Activated T-cell treated with anti-CD3 and anti-CD28 coated beads, Interleukin-2, amount 50 U/mL, for 24 hours (primary cell): ENCODE results near the gene PTX3.

Experiments
- DNase-seq: peaks from one replicate; pipeline ENCODE4 v3.0.0-alpha.2; 2020
- H3K27ac Mint-ChIP-seq: 2 replicates; pipeline ENCODE4 v1.8.0; 2020; ENCODE audit warnings: mild to moderate bottlenecking, mixed read lengths
- H3K27me3 Mint-ChIP-seq: 2 replicates; pipeline ENCODE4 v1.8.0; 2020; ENCODE audit warnings: mixed read lengths
- H3K36me3 Mint-ChIP-seq: 2 replicates; pipeline ENCODE4 v1.8.0; 2020; ENCODE audit warnings: low read depth, mixed read lengths
- H3K4me1 Mint-ChIP-seq: 2 replicates; pipeline ENCODE4 v1.8.0; 2020; ENCODE audit warnings: low read depth, mixed read lengths
- H3K4me3 Mint-ChIP-seq: 2 replicates; pipeline ENCODE4 v1.8.0; 2020; ENCODE audit warnings: mild to moderate bottlenecking, moderate library complexity, mixed read lengths
- H3K9me3 Mint-ChIP-seq: 2 replicates; pipeline ENCODE4 v1.8.0; 2020; ENCODE audit warnings: mixed read lengths

PTX3 gene

DNA sequence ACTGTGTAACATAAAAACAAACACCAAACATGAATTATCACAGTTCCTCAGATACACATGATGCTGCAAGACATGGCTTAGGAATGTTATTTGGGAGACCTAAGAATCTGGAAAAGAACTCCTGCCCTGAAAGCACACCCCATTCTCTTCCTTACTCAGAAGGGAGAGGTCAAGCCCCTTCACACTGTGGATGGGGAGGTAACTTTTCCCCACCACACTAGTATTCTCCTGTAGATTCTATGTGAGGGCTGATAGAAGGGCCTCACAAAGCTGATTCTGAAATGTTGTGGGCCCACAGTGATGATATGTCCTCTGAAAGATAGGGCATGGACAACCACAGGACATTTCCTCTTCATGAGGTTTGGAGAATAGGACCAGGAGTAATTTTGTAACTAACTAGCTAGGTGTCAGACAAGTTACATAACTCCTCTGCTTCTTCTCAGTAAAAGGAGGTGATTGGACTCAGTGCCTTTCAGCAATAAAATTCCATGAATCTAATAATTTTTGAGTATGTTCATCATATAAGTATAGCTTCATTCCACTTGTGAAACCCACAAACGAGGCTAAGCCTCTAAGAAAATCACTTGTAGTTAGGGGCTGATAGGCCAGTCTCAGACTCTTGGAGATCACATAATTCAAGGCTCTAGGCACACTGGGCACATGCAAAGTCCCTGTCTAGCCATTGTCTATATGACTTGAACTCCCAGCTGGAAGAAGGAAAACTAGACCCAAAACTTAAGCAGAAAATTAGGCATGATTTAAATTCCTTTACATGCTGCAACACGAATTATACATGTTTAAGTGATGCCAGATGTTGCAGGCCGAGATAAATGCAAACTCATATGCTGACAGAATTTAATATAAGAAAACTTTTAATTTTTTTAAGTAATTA lies 7.5 kb downstream of the PTX3 start:
- Mint-ChIP-seq H3K4me1 (no peaks in the 10 kb centered on the region), H3K9me3 (no peaks in the 10 kb centered on the region), H3K4me3 (no peak overlapping the region), H3K27me3 (peaks cover 5% of the 10 kb centered on the region), H3K36me3 (no peaks in the 10 kb centered on the region), H3K27ac (no peak overlapping the region)
- no peak for DNase-seq

DNA sequence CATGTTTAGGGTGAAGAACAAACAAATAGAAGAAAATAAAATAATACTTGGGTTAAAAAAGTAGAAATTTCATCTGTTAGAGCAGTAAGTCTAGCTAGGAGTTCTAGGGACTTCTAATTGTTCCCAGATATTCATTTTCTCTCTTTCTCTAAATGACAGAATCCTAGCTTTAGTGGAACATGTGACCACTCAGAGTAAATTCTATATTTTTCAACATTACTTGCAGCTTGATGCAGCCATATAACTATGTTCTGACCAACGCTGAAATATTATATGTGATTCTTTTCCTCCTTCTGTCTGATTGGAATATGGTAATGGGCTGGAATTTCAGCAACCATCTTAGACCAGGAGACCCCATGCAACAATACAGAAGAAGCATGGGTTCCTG lies 8.1 kb downstream of the PTX3 start:
- Mint-ChIP-seq H3K27me3 (peaks cover 1% of the 10 kb centered on the region), H3K4me3 (no peak overlapping the region), H3K36me3 (no peaks in the 10 kb centered on the region), H3K27ac (no peak overlapping the region), H3K4me1 (no peaks in the 10 kb centered on the region), H3K9me3 (no peaks in the 10 kb centered on the region)
- no peak for DNase-seq

DNA sequence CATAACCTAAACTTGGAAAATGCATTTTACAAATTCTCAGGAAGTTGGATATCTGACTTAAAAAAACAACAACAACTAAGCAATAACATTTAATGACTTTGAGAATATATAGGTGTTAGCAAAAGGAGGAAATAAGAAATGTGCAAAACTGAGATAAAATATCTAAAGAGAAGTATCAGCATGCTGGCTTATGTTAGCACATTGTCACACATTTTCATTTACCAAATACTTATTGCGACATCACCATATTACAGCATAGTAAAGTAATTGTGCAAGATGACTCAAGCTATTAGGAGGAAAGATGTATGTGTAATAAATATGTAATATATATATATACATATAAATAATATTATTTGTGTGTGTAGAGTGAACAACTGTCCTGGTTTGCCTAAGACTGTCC lies 9.2 kb downstream of the PTX3 start:
- Mint-ChIP-seq H3K4me1 (no peaks in the 10 kb centered on the region), H3K4me3 (no peak overlapping the region), H3K27ac (no peak overlapping the region), H3K27me3 (no peaks in the 10 kb centered on the region), H3K36me3 (no peaks in the 10 kb centered on the region), H3K9me3 (no peaks in the 10 kb centered on the region)
- DNase-seq, result no peak

DNA sequence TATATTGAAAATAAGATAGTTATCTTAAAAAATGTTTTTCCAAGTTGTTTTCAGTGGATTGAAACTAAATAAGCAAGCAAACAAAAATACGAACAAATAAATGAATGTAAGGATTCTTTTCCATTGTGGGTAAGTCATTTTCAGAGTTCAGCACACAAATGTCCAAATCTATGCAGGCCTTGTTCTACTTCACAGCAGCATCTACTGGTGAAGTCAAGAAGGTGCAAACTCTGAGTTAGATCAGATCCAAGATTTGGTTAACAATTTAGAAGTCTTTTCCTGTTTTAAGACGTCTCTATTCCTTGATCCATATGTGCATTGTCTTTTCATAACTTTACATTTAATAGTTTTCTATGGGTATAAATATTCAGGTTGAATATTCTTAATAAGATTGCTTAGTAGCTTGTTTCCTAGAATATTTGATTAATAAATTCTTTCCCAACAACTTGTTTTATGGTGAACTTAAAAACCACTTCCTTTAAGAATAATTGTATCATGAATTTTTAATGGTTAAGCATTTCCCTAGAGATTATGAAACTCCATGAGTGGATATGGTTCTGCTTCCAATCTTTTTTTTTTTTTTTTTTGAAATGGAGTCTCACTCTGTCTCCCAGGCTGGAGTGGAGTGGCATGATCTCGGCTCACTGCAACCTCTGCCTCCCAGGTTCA lies 10.5 kb downstream of the PTX3 start:
- Mint-ChIP-seq H3K4me1 (no peaks in the 10 kb centered on the region), H3K27ac (no peak overlapping the region), H3K27me3 (peaks cover 2% of the 10 kb centered on the region), H3K9me3 (no peaks in the 10 kb centered on the region), H3K36me3 (no peaks in the 10 kb centered on the region), H3K4me3 (no peak overlapping the region)
- no peak for DNase-seq

DNA sequence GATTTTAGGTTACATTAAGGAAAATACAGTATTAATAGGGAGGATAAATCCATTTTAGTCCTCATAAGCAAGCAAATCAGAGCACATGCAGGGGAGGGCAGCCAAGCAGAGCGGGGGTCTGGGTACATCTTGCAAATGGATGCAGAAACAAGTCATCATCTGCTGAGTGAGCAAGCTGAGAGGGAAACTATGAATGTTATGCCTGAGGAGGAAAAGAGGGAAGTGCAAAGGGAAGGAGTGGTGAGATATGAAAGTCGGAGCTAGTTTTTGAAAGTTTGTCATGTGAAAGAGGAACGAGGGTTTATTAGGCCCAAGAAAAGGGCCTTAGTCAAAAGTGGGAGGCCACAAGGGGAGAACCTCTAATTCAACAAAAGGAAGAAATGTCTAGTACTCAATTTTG lies 15.4 kb downstream of the PTX3 start:
- Mint-ChIP-seq H3K27ac (no peak overlapping the region), H3K9me3 (no peaks in the 10 kb centered on the region), H3K36me3 (no peaks in the 10 kb centered on the region), H3K4me1 (no peaks in the 10 kb centered on the region), H3K27me3 (peaks cover 10% of the 10 kb centered on the region), H3K4me3 (no peak overlapping the region)
- DNase-seq, result no peak

DNA sequence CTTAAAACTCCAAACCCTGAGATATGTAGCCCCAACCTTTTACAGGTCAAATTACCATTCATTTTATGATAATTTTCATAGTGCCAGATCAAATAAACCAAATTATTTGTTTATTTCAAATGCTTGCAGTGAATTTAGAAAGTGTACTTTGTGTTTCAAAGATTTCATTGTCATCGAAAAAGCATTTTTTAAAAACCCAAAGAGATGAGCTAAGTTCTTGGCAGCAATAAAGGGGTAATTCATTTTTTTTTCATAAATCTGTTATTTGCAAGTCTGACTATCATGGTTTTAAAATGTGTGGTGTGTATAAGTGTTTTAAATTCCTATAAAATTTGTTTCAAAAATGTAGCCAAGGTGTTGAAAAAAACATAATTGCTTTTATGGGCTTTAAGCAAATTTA lies 17.2 kb downstream of the PTX3 start:
- no peaks in the 10 kb centered on the region for H3K9me3 Mint-ChIP-seq

DNA sequence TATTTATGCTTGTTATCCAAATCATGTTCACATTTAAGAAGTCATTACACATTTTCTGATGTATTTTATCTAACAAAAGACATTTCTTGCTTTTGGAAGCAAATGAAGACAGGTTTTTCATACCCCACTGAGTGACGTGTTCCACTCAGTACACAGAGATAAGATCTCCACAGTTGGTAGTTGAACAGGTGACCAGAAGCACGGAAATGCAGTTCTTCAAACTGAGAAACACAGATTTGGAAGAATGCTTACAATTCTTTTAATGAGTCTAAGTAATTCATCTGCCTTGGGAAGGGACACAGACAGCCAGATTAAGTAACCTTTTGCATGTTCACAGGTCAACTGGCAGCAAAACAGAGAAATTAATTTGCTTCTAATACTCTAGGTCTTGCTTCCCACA lies 23.1 kb downstream of the PTX3 start:
- Mint-ChIP-seq H3K27ac (no peak overlapping the region), H3K36me3 (no peaks in the 10 kb centered on the region), H3K9me3 (no peaks in the 10 kb centered on the region), H3K4me3 (no peak overlapping the region), H3K4me1 (no peaks in the 10 kb centered on the region), H3K27me3 (peaks cover 21% of the 10 kb centered on the region)
- DNase-seq, result no peak

More for the DNA sequence above, 17.2 kb downstream of the PTX3 start:
- DNase-seq, result no peak
- H3K27me3 Mint-ChIP-seq, result peaks cover 14% of the 10 kb centered on the region
- no peaks in the 10 kb centered on the region for H3K4me1 Mint-ChIP-seq
- H3K27ac Mint-ChIP-seq, result no peak overlapping the region
- H3K4me3 Mint-ChIP-seq, result no peak overlapping the region
- H3K36me3 Mint-ChIP-seq, result no peaks in the 10 kb centered on the region

DNA sequence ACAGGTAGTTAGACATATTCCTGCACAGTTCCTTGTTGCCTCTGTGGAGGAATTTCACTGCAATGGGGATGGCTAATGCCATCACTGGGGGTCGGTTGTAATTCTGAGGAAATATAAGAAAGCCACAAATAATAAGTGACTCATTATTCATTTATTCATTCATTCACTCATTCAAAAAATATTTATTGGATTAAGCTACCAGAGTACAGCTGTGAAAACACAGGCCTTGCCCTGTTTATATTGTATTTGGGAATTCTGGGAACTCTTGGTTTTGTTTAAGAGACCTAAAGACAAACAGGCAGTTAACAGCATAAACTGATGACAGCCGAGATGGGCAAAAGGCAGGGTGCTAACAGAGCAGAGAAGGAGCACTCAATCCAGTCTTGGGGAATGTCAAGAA lies 23.6 kb downstream of the PTX3 start:
- Mint-ChIP-seq H3K9me3 (no peaks in the 10 kb centered on the region), H3K4me1 (no peaks in the 10 kb centered on the region), H3K4me3 (no peak overlapping the region), H3K27ac (no peak overlapping the region), H3K27me3 (peaks cover 21% of the 10 kb centered on the region), H3K36me3 (no peaks in the 10 kb centered on the region)
- DNase-seq, result no peak

DNA sequence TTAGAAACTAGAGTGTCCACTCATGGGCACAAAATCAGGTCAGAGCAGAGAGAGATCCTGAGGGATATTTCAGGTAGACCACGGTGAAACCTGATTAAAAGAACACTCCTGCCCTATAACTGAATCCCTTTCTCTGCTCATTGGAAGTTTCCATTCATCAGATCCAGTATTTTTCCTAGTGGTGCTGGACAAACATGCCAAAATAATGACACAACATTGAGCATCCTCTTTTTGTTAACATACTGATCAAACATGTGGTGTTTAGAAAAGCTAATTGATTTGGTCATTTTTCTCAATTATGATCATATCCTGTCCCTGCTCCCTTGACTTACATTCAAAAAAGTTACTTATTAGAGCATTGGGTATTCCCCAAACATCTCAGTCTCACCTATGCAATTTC lies 27.2 kb downstream of the PTX3 start:
- Mint-ChIP-seq H3K4me3 (no peak overlapping the region), H3K9me3 (no peaks in the 10 kb centered on the region), H3K4me1 (no peaks in the 10 kb centered on the region), H3K36me3 (no peaks in the 10 kb centered on the region), H3K27ac (no peak overlapping the region), H3K27me3 (peaks cover 15% of the 10 kb centered on the region)
- no peak for DNase-seq

DNA sequence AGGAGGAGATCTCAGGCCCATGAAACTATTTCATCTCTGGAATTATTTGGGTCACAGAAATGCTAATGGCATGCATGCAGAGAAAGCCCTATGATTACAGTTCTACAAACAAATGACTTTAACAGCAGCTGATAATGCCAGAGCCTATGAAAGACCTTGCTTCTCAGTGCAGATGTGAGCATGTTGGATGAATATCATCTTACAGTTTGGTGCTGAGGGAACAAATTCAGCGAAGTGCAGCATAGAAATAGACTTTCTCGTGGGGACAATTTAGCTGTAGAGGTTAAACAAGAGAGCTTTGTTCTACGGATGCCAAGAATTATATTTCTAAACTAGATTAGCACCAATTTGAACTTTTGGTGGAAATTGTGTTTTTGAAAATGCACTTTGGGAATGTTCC lies 27.7 kb downstream of the PTX3 start:
- Mint-ChIP-seq H3K4me1 (no peaks in the 10 kb centered on the region), H3K36me3 (no peaks in the 10 kb centered on the region), H3K4me3 (no peak overlapping the region), H3K27me3 (peaks cover 15% of the 10 kb centered on the region), H3K9me3 (no peaks in the 10 kb centered on the region), H3K27ac (no peak overlapping the region)
- no peak for DNase-seq

DNA sequence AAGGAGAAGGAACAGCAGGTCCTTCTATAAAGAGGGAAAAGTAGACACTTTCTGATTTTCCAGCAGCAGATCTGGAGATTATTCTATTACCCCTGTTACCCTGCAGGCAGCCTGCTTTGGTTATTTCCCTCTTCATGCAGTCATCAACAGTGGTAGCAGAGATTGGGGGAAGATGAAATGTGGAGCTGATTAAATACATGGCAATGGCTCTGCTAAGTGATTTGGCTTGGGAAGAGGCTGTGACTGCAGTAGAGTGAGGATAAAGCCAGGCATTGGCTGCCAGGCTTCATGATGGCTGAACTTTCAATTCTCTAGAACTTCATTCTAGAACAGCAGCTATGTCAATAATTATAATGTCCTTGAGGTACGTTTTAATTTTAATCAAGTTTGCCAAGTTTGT lies 29.1 kb downstream of the PTX3 start:
- H3K9me3 Mint-ChIP-seq, result no peaks in the 10 kb centered on the region
- H3K4me3 Mint-ChIP-seq, result no peak overlapping the region
- no peaks in the 10 kb centered on the region for H3K36me3 Mint-ChIP-seq
- H3K27me3 Mint-ChIP-seq, result peaks cover 5% of the 10 kb centered on the region
- no peaks in the 10 kb centered on the region for H3K4me1 Mint-ChIP-seq
- H3K27ac Mint-ChIP-seq, result no peak overlapping the region
- no peak for DNase-seq

DNA sequence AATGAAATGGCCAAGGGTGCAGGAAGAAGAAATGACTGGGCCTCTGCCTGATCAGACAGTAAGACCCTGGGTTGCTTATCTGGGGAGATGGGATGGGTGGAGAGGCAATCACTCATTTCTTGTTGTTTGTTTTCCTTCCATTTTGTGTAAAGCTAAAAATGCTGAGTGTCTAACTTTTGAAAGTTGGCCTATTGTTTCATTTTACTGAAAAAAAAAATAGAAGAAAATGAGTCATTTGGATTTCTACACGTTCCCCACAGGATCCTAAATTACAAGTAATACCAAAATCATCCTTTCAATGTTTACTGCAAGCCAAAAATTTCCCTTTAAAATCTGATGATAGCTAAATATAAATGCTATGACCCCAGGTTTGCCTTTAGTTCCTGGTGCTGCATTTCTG lies 30.6 kb downstream of the PTX3 start:
- no peak for DNase-seq
- Mint-ChIP-seq H3K27me3 (no peaks in the 10 kb centered on the region), H3K36me3 (no peaks in the 10 kb centered on the region)

DNA sequence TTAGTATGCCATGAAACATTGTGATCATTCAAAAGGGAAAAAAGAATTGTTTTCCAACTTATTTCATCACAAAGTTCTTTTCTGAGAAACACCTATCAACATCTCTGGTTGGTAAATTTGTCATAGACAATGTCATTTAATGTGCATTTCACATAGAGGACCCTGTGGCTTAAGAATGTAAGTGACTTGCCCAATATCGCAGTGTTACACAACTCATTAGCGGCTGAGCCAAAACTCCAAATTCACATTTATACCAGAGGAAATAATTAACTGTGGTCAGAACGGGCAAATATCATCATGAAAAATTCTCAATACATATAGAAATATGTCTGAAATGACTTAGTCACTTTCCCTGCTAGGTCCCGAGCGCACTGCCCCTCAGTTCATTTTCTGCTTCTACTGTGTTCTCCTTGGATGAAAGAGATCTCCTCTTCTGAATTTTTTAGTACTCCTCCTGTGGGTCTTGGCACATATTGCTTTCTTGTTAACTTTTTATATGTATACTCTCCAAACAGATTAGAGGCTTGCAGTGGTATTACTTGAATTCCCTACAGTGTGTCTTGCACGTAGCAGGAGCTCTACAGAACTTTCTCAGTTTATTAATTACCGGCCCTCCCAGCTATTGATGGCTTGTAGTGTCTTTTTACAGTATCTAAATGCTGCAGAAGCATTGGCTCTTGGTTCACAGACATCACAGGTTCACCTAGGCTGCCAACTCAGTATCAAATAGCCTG lies 33.1 kb downstream of the PTX3 start:
- H3K4me3 Mint-ChIP-seq, result no peak overlapping the region
- no peak for DNase-seq
- H3K36me3 Mint-ChIP-seq, result no peaks in the 10 kb centered on the region
- H3K27me3 Mint-ChIP-seq, result no peaks in the 10 kb centered on the region
- no peaks in the 10 kb centered on the region for H3K4me1 Mint-ChIP-seq
- H3K27ac Mint-ChIP-seq, result no peak overlapping the region
- H3K9me3 Mint-ChIP-seq, result no peaks in the 10 kb centered on the region

More for the DNA sequence above, 30.6 kb downstream of the PTX3 start:
- H3K27ac Mint-ChIP-seq, result no peak overlapping the region
- no peaks in the 10 kb centered on the region for H3K4me1 Mint-ChIP-seq
- no peaks in the 10 kb centered on the region for H3K9me3 Mint-ChIP-seq
- H3K4me3 Mint-ChIP-seq, result no peak overlapping the region

DNA sequence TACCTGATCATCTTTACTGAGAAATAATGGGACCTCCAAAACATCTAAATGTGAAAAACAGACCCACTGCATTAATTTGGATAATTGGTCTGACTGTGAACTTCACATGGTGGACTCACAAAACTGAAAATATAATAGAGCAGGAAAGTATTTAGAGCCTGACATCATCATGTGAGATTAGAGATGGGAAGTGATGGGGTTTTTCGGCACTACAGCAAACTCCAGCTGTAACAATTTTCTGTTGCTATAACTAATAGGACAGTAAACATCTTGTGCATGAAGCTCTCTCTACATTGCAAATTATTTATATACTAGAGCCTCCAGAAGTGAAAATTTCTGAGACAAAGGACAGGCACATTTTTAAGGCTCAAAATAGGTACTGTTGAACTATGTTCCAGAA lies 34.4 kb downstream of the PTX3 start:
- no peak overlapping the region for H3K4me3 Mint-ChIP-seq
- H3K36me3 Mint-ChIP-seq, result no peaks in the 10 kb centered on the region
- no peak overlapping the region for H3K27ac Mint-ChIP-seq
- H3K27me3 Mint-ChIP-seq, result no peaks in the 10 kb centered on the region
- no peaks in the 10 kb centered on the region for H3K9me3 Mint-ChIP-seq
- no peaks in the 10 kb centered on the region for H3K4me1 Mint-ChIP-seq
- DNase-seq, result no peak

DNA sequence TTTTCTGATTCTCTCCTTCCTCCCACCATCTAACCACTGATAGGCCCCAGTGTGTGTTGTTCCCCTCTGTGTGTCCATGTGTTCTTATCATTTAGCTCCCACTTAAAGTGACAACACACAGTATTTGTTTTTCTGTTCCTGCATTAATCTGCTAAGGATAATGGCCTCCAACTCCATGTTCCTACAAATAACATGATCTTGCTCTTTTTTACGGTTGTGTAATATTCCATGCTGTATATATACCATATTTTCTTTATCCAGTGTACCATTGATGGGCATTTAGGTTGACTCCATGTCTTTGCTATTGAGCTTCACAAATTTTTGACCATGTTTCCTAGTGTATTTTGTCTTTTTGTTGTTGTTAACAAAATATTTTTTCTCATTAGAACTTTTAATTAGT lies 36.0 kb downstream of the PTX3 start:
- Mint-ChIP-seq H3K4me1 (no peaks in the 10 kb centered on the region), H3K4me3 (no peak overlapping the region), H3K27me3 (no peaks in the 10 kb centered on the region), H3K27ac (no peak overlapping the region), H3K9me3 (no peaks in the 10 kb centered on the region), H3K36me3 (no peaks in the 10 kb centered on the region)
- no peak for DNase-seq
